ENCODE measurements around the gene IL2RA. TPM values are rescaled to one million over a fixed set of nuclear protein-coding genes. Genes with fewer than 3 reads are reported as not detected.
"Not testable (repeated sequence)": the region's sequence is repeated elsewhere in the genome, so short reads cannot be mapped to it uniquely, and the experiment has no call there.

Gene IL2RA
- total and polyA plus RNA-seq, 9 donors: 0.07 to 5.2 (median 0.90) TPM; not detected in 2

- 67 to 76% (median 71%) methylated on average over 8 of the region's 8 CpGs for WGBS, 3 donors
- Histone ChIP-seq H3K4me1 (ENCODE audit: insufficient read depth) (no peaks in the 10 kb centered on the region), H3K27me3 (no peaks in the 10 kb centered on the region), H3K9me3 (no peaks in the 10 kb centered on the region), H3K4me3 (no peak overlapping the region), H3K36me3 (no peaks in the 10 kb centered on the region), H3K27ac (no peak overlapping the region)
- intact Hi-C loops (cut with DNase I): no loop called here
- DNase-seq: no peak
- no peak for TF ChIP-seq POLR2A (IDR thresholded peaks at IDR 0.05)
Observed at GRCh38 chr10:6068422-6068821, 6.3 kb upstream of the IL2RA start.

- no peak for DNase-seq
- Histone ChIP-seq H3K4me1 (ENCODE audit: insufficient read depth) (no peaks in the 10 kb centered on the region), H3K4me3 (no peak overlapping the region), H3K36me3 (no peaks in the 10 kb centered on the region), H3K27ac (no peak overlapping the region), H3K9me3 (no peaks in the 10 kb centered on the region), H3K27me3 (no peaks in the 10 kb centered on the region)
- TF ChIP-seq EP300 (IDR thresholded peaks at IDR 0.05): no peak
- no peak for TF ChIP-seq CTCF (IDR thresholded peaks at IDR 0.05)
- TF ChIP-seq POLR2A (IDR thresholded peaks at IDR 0.05): no peak
- 68 to 73% (median 69%) methylated on average over 6 of the region's 6 CpGs for WGBS, 3 donors
- intact Hi-C loops (cut with DNase I): no loop called here
Observed at GRCh38 chr10:6068006-6068405, 5.8 kb upstream of the IL2RA start.

GRCh38 chr10:6067457-6067856 is 5.3 kb upstream of the IL2RA start:
- Histone ChIP-seq H3K4me3 (no peak overlapping the region), H3K9me3 (no peaks in the 10 kb centered on the region), H3K4me1 (ENCODE audit: insufficient read depth) (no peaks in the 10 kb centered on the region), H3K36me3 (no peaks in the 10 kb centered on the region), H3K27me3 (no peaks in the 10 kb centered on the region), H3K27ac (no peak overlapping the region)
- intact Hi-C loops (cut with DNase I): no loop called here
- no peak for TF ChIP-seq POLR2A (IDR thresholded peaks at IDR 0.05)
- TF ChIP-seq CTCF (IDR thresholded peaks at IDR 0.05): no peak
- no peak for TF ChIP-seq EP300 (IDR thresholded peaks at IDR 0.05)
- WGBS, 3 donors: 82 to 85% (median 83%) methylated on average over 4 of the region's 4 CpGs
- no peak for DNase-seq

- no peaks in the 10 kb centered on the region for H3K27me3 ChIP-seq
- H3K4me1 ChIP-seq (ENCODE audit: insufficient read depth): no peaks in the 10 kb centered on the region
- WGBS, 3 donors: 35 to 48% (median 39%) methylated on average over 4 of the region's 4 CpGs
- H3K27ac ChIP-seq: no peak overlapping the region
- peak in 1 of 5 donors; percentile 26 for DNase-seq
- intact Hi-C loops (cut with DNase I): no loop called here
- H3K4me3 ChIP-seq: no peak overlapping the region
- H3K36me3 ChIP-seq: no peaks in the 10 kb centered on the region
- no peaks in the 10 kb centered on the region for H3K9me3 ChIP-seq
- no peak for TF ChIP-seq POLR2A (IDR thresholded peaks at IDR 0.05)
- no peak for TF ChIP-seq CTCF (IDR thresholded peaks at IDR 0.05)
- no peak for TF ChIP-seq EP300 (IDR thresholded peaks at IDR 0.05)
Observed at GRCh38 chr10:6065835-6066234, 3.7 kb upstream of the IL2RA start.

- H3K27ac ChIP-seq: no peak overlapping the region
- H3K4me3 ChIP-seq: no peak overlapping the region
- 89 to 93% (median 91%) methylated on average over 3 of the region's 3 CpGs for WGBS, 3 donors
- intact Hi-C loops (cut with DNase I): no loop called here
- no peak for TF ChIP-seq EP300 (IDR thresholded peaks at IDR 0.05)
- TF ChIP-seq CTCF (IDR thresholded peaks at IDR 0.05): no peak
- TF ChIP-seq POLR2A (IDR thresholded peaks at IDR 0.05): no peak
- H3K4me1 ChIP-seq (ENCODE audit: insufficient read depth): no peaks in the 10 kb centered on the region
- peak in 1 of 5 donors; percentile 2 for DNase-seq
- no peaks in the 10 kb centered on the region for H3K9me3 ChIP-seq
- no peaks in the 10 kb centered on the region for H3K36me3 ChIP-seq
- H3K27me3 ChIP-seq: no peaks in the 10 kb centered on the region
Observed at GRCh38 chr10:6065406-6065805, 3.2 kb upstream of the IL2RA start.

- H3K27ac ChIP-seq; H3K27me3 ChIP-seq; intact Hi-C loops (cut with DNase I); H3K4me1 ChIP-seq (ENCODE audit: insufficient read depth); H3K4me3 ChIP-seq; H3K36me3 ChIP-seq; H3K9me3 ChIP-seq; DNase-seq: not testable (repeated sequence)
- 86 to 96% (median 90%) methylated on average over 3 of the region's 3 CpGs for WGBS, 3 donors
Observed at GRCh38 chr10:6064726-6065125, 2.6 kb upstream of the IL2RA start.
